NCI-H1436 treated with DMSO at 0.1 percent for 48 hours (cell line): ENCODE results near the gene EFNA4.
A peak's percentile ranks its signal among the peaks of the same experiment; 100 is the strongest.

Source experiments
- DNase-seq: peaks from one replicate; lab custom pipeline; 2025; lab: John Stamatoyannopoulos, UW

The EFNA4 gene

GRCh38 chr1:155052439-155053395 is 10.8 kb upstream of the EFNA4 start:
- peak; percentile 56 for DNase-seq

- no peak for DNase-seq
Measured at GRCh38 chr1:155053531-155054105, 9.9 kb upstream of the EFNA4 start.

DNA sequence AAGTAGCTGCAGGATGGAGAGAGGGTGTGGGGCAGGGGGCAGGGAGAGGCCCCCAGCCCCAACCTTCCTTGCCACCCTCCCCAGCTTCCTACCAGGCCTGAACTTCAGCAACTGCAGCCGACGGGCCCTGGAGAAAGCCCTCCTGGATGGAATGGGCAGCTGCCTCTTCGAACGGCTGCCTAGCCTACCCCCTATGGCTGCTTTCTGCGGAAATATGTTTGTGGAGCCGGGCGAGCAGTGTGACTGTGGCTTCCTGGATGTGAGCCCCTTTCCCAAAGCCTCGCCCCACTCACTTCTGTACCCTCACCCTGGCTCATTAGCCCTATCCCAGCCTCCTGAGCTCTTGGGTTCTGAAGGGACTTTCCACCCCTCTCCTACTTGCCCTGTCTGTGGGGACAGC is 6.4 kb upstream of the EFNA4 start:
- no peak for DNase-seq

DNA sequence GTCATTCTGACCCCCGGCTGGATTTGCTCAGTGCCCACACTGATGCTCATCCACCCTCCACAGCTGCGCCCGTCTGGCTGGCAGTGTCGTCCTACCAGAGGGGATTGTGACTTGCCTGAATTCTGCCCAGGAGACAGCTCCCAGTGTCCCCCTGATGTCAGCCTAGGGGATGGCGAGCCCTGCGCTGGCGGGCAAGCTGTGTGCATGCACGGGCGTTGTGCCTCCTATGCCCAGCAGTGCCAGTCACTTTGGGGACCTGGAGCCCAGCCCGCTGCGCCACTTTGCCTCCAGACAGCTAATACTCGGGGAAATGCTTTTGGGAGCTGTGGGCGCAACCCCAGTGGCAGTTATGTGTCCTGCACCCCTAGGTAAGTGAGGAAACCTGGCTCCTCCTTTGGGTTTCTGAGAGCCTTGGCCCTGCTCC is 5.7 kb upstream of the EFNA4 start:
- no peak for DNase-seq

- no peak for DNase-seq
Measured at GRCh38 chr1:155060736-155061135, 2.8 kb upstream of the EFNA4 start.

DNA sequence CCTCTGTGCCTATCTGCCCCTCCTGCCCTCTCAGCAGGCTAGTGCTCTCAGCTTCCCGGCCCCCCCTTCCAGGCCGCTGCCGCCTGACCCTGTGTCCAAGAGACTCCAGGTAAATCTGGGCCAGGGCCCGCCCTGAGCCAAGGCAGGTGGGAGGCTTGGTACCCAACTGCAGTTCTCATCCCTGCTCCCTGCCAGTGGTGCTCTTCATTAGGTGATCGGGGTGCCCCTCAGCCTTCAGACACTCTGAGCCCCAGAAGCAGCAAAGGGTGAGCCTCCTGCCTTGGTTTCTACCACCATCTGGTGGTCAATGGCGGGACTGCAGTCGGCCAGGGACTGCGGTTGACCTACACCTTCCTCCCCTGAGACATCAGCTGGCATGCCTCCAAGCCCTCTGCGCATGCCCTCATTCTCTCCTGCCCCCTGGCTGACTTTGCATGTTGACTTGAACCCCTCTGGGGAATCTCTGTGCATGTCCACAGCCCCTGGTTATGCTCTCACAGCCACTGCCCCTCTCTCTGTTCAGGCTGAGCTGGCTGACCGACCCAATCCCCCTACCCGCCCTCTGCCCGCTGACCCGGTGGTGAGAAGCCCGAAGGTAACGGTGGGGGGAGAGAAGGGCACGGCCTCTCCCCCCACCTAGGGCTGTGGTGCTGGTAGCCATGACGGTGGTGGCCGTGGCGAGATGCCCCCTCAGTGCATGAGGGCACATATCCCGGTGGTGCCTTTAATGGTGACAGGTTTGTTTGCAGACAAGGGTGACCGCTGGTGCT is 2.0 kb upstream of the EFNA4 start:
- DNase-seq = peak; percentile 61

DNA sequence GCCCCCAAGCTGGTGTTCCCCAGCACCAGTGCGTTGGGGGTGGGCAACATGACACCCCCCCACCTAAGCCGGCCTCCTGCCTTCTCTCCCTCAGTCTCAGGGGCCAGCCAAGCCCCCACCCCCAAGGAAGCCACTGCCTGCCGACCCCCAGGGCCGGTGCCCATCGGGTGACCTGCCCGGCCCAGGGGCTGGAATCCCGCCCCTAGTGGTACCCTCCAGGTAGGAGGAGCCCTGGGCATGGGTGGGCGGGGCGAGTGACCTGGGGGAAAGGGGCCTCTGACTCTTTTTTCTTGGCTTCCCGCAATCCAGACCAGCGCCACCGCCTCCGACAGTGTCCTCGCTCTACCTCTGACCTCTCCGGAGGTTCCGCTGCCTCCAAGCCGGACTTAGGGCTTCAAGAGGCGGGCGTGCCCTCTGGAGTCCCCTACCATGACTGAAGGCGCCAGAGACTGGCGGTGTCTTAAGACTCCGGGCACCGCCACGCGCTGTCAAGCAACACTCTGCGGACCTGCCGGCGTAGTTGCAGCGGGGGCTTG is 1.3 kb upstream of the EFNA4 start:
- DNase-seq = no peak

DNA sequence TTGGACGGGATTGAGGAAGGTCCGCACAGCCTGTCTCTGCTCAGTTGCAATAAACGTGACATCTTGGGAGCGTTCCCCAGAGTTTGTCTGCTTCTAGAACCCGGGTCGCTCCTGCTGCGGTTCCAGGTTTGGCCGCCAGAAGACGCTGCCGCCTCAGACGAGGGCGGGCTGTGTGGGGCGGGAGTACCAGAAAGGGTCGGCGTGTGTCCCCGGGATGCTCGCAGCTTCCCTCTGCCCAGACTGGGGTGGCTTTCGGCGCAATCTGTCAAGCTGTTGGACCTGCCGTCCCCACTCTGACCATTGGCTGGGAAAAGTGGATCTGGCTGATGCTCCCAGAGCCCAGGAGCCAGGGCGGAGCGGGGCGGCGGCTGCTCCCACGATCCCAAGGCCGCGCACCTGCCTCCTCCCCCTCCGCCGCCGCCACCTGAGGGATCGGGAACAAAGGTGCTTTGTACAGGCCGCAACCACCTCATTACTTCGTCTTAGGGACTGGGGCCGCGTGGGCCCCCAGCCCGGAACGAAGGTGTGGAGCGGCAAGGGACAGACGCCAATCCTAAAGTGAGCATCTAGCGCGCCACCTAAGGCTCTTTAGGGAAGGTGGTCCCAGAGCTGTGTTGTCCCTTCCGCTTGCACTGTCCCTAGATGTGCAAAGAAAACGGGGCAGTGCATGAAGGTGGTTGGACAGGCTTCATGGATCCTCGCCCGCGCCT is 683 bp upstream of the EFNA4 start:
- no peak for DNase-seq

GRCh38 chr1:155064111-155064831 is 731 bp downstream of the EFNA4 start:
- no peak for DNase-seq

- DNase-seq = no peak
Measured at GRCh38 chr1:155064832-155065429, 1.4 kb downstream of the EFNA4 start.

- DNase-seq = no peak
Measured at GRCh38 chr1:155066777-155067176, 3.2 kb downstream of the EFNA4 start.

DNA sequence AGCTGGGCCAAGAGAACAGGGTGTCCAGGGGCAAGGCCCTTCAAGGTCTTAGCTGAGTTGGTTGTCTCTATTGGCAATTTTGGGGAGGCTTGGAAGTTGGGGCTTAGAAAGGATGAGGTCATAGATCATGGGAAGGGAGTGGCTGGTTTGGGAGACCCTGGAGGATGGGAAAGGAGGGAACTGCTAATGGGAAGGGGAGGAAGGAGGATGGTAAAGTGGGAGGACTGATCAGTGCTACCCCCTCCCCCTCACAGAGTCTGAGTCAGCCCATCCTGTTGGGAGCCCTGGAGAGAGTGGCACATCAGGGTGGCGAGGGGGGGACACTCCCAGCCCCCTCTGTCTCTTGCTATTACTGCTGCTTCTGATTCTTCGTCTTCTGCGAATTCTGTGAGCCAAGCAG is 5.1 kb downstream of the EFNA4 start:
- no peak for DNase-seq

GRCh38 chr1:155069551-155070157 is 6.1 kb downstream of the EFNA4 start:
- no peak for DNase-seq

GRCh38 chr1:155070158-155070621 is 6.7 kb downstream of the EFNA4 start:
- DNase-seq = no peak

GRCh38 chr1:155070721-155071569 is 7.4 kb downstream of the EFNA4 start:
- DNase-seq = no peak

DNA sequence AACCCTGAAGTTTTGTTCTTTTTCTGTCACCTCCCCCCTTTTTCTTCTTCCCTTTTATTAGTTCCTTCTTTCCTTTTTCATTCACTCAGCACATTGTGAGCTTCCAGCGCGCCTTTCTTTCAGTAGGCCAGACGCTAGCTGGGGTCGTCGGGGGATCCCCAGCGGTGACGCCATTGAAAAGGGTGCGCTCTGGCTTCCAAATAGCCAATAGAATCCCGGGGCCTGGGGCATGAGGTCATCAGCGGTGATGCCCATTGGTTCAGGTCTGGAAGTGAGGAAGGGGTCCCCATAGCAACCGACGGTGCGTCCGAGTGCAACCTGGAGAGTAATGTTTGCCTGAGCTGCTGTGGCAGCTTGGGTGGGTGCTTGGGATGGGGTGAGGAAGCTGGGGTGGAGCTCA is 8.2 kb downstream of the EFNA4 start:
- DNase-seq = no peak

DNA sequence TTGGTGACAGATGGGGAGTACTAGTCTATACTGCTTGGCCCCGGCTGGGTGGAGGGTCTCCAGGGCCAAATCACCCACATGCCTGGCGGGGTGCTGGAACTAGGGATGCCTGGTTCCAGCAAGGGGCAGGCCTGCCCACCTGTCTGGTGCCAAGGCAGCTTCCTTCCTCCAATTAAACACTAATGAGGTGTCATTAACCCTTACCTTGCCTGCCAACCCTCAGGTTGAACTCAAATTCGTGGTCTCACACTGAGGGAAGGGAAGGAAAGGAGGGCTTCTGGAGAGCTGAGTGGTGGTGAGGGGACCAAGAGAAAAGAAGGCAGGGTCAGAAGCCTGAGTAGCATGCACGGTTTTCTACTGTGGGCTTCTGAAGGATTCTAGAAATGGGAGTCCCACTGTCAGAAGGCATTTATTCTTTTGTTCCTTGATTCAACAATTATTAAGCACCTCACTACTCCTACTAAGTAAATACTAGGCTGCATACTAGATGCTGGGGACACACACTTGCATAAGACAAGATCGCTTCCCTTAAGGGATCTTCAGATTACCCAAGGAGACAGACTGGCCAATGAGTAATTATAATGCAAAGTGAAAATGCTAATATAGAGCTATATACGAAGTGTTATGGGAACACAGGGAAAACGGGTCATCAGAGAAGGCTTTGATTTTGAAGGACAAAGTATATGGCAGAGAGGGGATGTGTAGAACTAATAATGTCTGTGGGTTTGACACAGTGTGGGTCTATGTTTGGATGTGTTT is 9.2 kb downstream of the EFNA4 start:
- no peak for DNase-seq
